NT2/D1 (cell line): ENCODE measurements around the gene GAA.

Source experiments
- DNase-seq: peaks from one replicate; pipeline ENCODE4 v3.0.0-alpha.2; 2011; ENCODE audit warnings: low read depth, low spot score
- H3K27me3 ChIP-seq: 2 replicates; pipeline ENCODE4 v1.6.0; 2011; ENCODE audit warnings: mild to moderate bottlenecking; ENCODE audit not compliant: insufficient read length, insufficient read depth
- H3K36me3 ChIP-seq: 2 replicates; pipeline ENCODE4 v1.6.1; 2011; ENCODE audit warnings: mild to moderate bottlenecking, low read length, mixed read lengths; ENCODE audit not compliant: insufficient read depth, insufficient read length
- H3K4me1 ChIP-seq: 2 replicates; pipeline ENCODE4 v1.5.1; 2011; ENCODE audit not compliant: insufficient read depth, insufficient read length
- H3K4me3 ChIP-seq: 2 replicates; pipeline ENCODE4 v1.5.1; 2011; ENCODE audit warnings: low read depth; ENCODE audit not compliant: insufficient read length
- H3K9ac ChIP-seq: 2 replicates; pipeline ENCODE4 v1.6.0; 2011; ENCODE audit warnings: low read depth; ENCODE audit not compliant: insufficient read length
- H3K9me3 ChIP-seq: 2 replicates; pipeline ENCODE4 v1.5.1; 2011; ENCODE audit warnings: mild to moderate bottlenecking, low read length; ENCODE audit not compliant: insufficient read depth
- SUZ12 ChIP-seq: IDR thresholded peaks from 2 replicates; pipeline ENCODE4 v1.6.1; 2011; ENCODE audit not compliant: insufficient read length, insufficient read depth; ENCODE audit errors: extremely low read depth
- YY1 ChIP-seq: IDR thresholded peaks from 2 replicates; pipeline ENCODE4 v1.6.1; 2011; ENCODE audit not compliant: insufficient read length, insufficient read depth
- ZNF274 ChIP-seq: IDR thresholded peaks from 2 replicates; pipeline ENCODE4 v1.6.1; 2011; ENCODE audit warnings: mild to moderate bottlenecking, low read depth, low read length

GAA gene

GRCh38 chr17:80106176-80106575 is 4.8 kb downstream of the GAA start:
- TF ChIP-seq YY1 (no peak), SUZ12 (no peak), ZNF274 (no peak)
- H3K36me3 ChIP-seq: peaks cover 46% of the 10 kb centered on the region
- no peaks in the 10 kb centered on the region for H3K27me3 ChIP-seq
- no peaks in the 10 kb centered on the region for H3K9me3 ChIP-seq
- DNase-seq: no peak
- H3K9ac ChIP-seq: no peak overlapping the region
- H3K4me1 ChIP-seq: peaks cover 15% of the 10 kb centered on the region
- no peak overlapping the region for H3K4me3 ChIP-seq

- DNase-seq: no peak
- peaks cover 46% of the 10 kb centered on the region for H3K36me3 ChIP-seq
- H3K27me3 ChIP-seq: no peaks in the 10 kb centered on the region
- no peak overlapping the region for H3K9ac ChIP-seq
- no peaks in the 10 kb centered on the region for H3K9me3 ChIP-seq
- peaks cover 18% of the 10 kb centered on the region for H3K4me1 ChIP-seq
- no peak overlapping the region for H3K4me3 ChIP-seq
- TF ChIP-seq YY1: no peak
- TF ChIP-seq ZNF274: no peak
- TF ChIP-seq SUZ12: no peak
These were observed 5.4 kb downstream of the GAA start for GRCh38 chr17:80106751-80107150.

- Histone ChIP-seq H3K4me3 (no peak overlapping the region), H3K9ac (no peak overlapping the region), H3K27me3 (no peaks in the 10 kb centered on the region), H3K36me3 (peaks cover 48% of the 10 kb centered on the region), H3K9me3 (no peaks in the 10 kb centered on the region), H3K4me1 (peaks cover 20% of the 10 kb centered on the region)
- DNase-seq: no peak
- TF ChIP-seq ZNF274 (no peak), YY1 (no peak), SUZ12 (no peak)
These were observed 6.0 kb downstream of the GAA start for GRCh38 chr17:80107231-80108021.

- Histone ChIP-seq H3K36me3 (peaks cover 53% of the 10 kb centered on the region), H3K9ac (no peak overlapping the region), H3K4me1 (peaks cover 25% of the 10 kb centered on the region), H3K4me3 (no peak overlapping the region), H3K27me3 (no peaks in the 10 kb centered on the region), H3K9me3 (no peaks in the 10 kb centered on the region)
- DNase-seq: no peak
- no peak for TF ChIP-seq ZNF274
- TF ChIP-seq SUZ12: no peak
- no peak for TF ChIP-seq YY1
These were observed 6.9 kb downstream of the GAA start for GRCh38 chr17:80108036-80108971.

- TF ChIP-seq ZNF274: no peak
- no peak for TF ChIP-seq YY1
- no peak for TF ChIP-seq SUZ12
- Histone ChIP-seq H3K4me1 (peaks cover 21% of the 10 kb centered on the region), H3K9ac (no peak overlapping the region), H3K4me3 (no peak overlapping the region), H3K36me3 (peaks cover 54% of the 10 kb centered on the region), H3K27me3 (no peaks in the 10 kb centered on the region), H3K9me3 (0 out of 2 replicates have a peak, but pooled peaks cover under 1% of the 10 kb centered on the region)
- no peak for DNase-seq
These were observed 7.8 kb downstream of the GAA start for GRCh38 chr17:80109066-80109660.

- Histone ChIP-seq H3K4me3 (no peak overlapping the region), H3K27me3 (no peaks in the 10 kb centered on the region), H3K36me3 (peaks cover 51% of the 10 kb centered on the region), H3K9ac (no peak overlapping the region), H3K4me1 (peaks cover 19% of the 10 kb centered on the region), H3K9me3 (0 out of 2 replicates have a peak, but pooled peaks cover 7% of the 10 kb centered on the region)
- no peak for DNase-seq
- TF ChIP-seq YY1 (no peak), SUZ12 (no peak), ZNF274 (no peak)
These were observed 8.5 kb downstream of the GAA start for GRCh38 chr17:80109713-80110446.
